GOT3 (cell line): Measurements from ENCODE around the gene ANO1.
"Not testable (repeated sequence)": the region's sequence is repeated elsewhere in the genome, so short reads cannot be mapped to it uniquely, and the experiment has no call there.

Experiments
- DNase-seq: peaks from one replicate; lab custom pipeline; 2025; ENCODE audit warnings: mixed read lengths; lab: John Stamatoyannopoulos, UW

The ANO1 gene

DNA sequence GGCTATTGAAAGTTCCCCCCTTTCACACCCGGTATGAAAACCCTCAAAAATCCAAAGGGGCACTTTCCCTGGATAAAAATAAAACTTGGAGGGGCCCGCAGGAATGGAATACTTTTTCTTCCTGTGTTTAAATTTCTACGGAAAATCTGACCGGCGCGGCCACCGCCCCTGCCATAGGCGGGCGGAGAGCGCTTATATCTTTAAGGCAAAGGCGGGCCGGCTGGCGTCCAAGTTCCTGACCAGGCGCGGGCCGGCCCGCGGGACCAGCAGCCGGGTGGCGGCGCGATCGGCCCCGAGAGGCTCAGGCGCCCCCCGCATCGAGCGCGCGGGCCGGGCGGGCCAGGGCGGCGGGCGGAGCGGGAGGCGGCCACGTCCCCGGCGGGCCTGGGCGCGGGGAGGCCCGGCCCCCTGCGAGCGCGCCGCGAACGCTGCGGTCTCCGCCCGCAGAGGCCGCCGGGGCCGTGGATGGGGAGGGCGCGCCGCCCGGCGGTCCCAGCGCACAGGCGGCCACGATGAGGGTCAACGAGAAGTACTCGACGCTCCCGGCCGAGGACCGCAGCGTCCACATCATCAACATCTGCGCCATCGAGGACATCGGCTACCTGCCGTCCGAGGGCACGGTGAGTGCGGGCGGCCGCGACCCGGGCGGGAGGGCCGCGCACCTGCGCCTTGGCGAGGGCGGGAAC, at the start of gene ANO1:
Gene ANO1, plus strand, starts transcription at position 223 of the 686 bp plus-strand sequence. Its CDS starts 290 bp downstream, at position 513.
- no peak for DNase-seq

DNA sequence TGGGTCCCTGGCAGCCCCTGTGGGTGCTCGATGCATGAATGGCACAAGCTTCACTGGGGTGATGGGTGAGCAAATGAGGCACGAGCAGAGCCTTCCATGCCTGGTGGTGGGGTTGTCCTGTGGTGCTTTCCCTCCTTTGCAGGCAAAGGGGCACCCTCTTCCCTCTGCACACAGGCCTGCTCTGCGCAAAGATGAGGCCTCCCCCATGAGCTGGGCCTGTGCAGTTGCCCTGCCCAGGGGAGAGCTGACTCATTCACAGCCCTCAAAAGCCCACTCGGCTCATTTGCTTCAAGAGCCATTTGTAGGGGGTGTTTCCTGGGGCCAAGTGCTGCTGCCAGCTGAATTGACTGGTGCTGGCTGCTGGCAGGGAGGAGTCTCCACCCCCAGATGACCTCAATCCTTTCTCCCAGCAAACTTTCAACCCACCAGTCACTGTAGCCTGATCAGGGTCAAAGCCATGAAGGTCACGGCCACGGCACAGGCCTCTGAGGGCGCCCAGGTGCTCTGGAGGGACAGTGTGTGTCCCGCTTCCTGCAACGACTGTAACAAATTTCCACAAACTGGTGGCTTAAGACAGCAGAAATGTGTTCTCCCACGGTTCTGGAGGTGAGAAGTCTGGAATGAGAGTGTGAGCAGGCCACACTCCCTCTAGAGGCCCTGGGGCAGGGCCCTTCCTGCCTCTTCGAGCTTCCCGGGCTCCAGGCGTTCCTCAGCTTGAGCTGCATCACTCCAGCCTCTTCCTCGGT, 48.8 kb upstream of the ANO1 start:
- no peak for DNase-seq

DNA sequence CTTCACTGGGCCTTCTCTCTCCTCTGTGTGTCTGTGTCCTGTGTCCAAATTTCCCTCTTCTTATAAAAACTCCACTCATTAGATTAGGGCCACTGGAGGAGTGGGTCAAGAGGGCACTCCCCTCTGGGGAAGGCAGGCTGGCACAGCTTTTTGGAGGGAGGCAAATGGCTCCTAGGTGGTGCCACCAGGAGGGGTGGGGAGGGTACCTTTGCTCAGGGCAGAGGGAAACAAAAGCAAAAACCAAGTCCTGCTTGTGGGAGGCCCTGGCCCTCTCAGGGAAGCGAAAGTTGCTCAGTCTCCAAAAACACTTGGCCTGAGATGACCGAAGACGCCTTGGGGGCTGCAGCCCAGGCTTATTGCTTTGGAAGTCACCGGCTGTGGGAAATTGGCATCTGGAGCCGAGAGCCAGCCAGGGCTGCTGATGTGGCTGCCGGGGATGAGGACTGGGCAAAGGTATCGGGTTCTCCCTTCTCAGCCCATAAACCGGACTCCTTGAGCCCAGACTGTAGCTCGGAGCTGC, 48.2 kb upstream of the ANO1 start:
- DNase-seq: no peak

DNA sequence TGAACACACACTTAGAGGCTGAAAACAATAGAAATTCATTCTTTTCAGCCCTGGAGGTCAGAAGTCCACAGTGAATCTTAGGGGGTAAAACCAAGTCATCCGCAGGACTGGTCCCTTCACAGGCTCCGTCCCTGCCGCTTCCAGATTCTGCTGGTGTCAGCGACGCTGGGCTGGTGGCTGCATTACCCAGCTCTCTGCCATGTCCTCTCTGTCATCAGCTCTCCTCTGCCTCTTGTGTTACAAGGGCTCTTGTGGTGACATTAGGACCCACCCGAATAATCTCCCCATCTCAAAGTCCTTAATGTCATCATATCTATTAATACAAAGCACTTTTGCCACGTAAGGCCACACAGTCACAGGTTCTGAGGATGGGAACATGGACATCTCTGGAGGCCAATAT, 47.7 kb upstream of the ANO1 start:
- no peak for DNase-seq

DNA sequence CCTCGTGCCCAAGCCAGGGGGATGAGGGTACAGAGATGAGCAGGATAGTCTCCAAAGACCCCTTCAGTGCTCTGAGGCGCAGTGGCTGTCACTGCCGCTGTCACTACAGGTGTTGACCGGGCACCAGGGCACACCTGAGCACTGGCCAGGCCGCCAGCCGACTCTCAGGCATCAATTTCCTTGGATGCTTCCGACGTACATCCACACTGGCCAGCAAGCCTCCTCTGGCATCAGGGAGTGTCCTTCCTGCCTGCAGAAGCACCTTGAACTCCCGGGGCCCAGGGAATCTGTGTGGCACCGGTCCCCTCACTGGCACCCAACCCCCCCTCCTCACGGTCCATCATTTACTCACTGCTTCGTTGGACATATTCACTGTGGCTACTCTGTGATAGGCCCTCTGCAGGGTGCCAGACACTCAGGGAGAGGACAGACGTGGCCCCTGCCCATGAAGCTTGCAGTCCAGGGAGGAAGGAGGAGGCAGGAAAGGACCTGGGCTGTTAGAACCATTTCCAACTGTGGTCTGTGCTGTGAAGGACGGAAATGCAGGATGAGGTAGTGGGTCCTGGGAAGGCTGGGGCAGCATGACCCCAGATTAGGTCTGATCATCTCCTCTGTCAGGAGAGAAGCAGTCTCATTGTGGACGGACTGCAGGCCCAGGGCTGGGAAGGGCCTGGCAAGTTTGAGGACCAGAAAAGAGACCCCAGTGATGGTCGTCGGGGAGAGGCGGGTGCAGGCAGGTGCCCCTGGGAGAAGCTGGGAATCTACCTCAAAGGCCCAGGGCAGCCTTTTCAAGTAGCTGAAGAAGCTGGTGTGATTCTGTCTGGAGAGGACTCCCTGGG, 46.3 kb upstream of the ANO1 start:
- no peak for DNase-seq

DNA sequence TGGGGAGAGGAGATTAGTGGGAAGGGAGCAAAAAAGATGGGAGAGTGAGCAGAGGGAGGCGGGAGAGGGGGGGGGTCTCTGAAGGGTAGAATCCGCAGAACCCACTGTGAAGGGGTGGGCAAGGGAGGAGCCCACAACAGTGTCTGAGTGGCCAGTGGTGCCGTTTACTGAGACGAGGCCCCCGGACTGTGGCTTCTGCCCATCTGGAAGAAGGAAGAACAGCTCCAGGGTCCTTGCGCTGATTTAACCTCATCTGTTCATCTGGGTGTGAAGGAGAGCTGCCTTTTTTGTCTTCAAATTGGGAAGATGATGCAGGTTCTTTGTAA, 45.7 kb upstream of the ANO1 start:
- no peak for DNase-seq

DNA sequence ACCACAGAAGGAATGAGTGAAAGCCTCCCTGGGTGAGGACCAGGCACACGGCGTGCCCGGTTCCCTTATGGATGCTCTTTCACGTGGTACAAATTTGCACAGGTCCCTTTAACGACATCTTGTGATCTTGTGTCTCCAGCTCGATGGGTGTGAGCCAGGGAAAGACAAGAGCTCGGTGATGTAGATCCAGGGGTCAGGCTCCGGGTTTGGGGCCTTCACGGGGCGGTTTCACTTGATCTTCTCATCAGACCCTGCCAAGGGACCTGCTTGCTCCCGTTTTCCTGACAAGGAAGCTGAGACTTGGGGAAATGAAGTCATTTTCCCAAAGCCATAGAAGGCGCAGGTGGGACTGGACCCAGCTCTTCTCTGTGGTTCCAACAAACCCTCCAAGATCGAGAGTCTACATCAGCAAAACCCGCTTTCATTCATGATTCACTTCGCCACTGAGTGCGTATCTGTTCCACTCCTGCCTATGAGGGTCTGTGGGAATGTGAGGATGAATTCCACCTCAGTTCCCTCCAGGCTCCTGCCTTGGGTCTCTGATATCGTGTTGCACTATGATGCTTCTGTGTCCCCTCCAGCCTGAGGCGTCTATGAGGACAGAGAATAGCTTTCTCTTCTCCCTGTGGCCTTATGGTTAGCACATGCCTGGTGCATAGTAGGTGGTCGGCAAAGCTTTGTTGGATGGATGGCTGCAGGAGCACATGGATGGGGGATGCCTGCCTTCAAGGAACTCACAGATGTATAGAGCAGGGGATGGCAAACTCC, 45.0 kb upstream of the ANO1 start:
- DNase-seq: no peak

DNA sequence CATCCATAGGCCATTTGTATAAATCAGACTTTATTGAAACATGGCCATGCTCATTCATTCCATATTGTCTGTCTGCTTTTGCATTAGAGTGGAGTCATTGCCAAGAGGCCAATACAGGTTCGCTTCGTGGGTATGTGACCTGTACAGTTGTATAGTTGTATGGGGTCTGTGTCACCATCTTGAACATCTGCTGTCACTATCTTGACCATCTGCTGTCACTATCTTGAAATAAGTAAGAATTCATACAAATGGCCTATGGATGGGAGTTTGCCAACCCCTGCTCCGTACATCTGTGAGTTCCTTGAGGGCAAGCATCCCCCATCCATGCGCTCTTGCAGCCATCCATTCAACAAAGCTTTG, 44.4 kb upstream of the ANO1 start:
- DNase-seq: no peak

DNA sequence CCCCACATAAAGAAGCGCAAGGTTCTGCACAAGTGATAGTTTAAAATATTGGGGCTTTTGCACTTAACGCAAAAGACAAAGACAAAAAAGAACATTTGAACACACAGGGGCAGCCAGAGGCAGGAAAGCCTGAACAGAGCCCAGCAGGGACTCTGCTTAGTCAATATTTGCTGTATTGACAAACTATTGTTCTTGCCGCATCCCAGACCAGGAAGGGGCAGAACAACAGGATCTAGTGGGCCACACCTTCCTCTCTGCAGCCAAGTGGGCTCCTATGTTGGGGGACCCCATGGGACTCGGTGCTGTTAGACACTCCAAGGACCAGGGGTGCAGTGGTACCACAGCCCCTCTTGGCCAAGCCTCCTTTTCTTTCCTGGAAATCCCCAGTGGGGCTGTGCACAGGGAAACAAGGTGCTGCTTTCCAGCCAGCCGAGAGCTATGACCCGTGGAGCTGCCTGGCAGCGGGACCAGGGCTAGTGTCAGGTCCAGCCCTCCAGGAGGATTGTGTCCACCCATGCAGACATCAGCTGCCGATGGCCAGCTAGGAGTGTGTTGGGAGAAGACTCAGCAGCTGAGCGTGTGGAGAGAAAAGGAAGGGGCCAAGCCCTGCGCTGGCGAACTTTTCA, 43.3 kb upstream of the ANO1 start:
- no peak for DNase-seq

DNA sequence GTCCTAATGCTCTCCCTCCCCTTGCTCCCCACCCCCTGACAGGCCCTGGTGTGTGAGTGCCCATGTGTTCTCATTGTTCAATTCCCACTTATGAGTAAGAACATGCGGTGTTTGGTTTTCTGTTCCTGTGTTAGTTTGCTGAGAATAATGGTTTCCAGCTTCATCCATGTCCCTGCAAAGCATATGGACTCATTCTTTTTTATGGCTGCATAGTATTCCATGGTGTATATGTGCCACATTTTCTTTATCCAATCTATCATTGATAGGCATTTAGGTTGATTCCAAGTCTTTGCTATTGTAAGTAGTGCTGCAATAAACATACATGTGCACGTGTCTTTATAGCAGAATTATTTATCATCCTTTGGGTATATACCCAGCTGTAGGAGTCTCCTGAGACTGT, 42.5 kb upstream of the ANO1 start:
- DNase-seq: not testable (repeated sequence)

DNA sequence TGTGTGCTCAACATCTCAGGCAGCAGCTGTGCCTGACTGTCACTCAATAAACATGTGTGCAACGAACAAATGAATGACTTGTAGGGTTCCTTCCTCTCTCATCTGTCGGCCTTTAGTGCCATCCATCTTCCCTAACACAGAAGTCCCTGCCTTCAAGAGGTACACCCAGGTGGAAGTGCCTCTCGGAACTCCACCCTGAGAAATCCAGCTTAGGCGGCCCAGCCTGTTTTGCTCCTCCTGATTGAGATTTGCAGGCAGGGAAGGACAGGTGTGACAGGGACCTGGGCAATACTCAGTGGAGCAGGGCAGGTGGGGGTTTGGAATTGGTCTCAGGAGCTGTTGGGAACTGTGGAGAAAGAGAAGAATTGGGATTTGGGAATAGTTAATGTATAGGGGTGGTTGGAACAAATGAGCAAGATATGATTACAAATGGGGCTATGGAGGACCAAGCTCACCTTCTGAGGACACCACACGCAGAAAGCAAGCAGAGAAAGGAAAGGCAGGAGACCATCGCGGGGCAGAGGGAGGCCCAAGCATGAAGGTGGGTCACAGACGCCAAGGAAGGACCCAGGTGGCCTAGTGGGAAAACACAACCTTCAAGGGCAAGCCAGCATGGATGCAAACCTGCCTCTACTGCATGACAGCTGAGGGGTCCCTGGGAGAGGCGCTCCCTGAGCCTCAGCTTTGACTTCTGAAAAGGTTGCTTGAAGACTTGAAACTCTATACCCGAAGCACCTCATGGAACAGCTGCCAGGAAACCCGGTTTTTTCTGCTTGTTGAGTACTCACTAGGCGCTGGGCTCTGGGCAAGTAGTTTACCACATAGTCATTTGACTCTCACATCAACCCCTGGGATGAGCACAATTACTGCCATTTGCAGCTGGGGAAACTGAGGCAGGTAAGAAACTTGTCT, 40.9 kb upstream of the ANO1 start:
- no peak for DNase-seq

DNA sequence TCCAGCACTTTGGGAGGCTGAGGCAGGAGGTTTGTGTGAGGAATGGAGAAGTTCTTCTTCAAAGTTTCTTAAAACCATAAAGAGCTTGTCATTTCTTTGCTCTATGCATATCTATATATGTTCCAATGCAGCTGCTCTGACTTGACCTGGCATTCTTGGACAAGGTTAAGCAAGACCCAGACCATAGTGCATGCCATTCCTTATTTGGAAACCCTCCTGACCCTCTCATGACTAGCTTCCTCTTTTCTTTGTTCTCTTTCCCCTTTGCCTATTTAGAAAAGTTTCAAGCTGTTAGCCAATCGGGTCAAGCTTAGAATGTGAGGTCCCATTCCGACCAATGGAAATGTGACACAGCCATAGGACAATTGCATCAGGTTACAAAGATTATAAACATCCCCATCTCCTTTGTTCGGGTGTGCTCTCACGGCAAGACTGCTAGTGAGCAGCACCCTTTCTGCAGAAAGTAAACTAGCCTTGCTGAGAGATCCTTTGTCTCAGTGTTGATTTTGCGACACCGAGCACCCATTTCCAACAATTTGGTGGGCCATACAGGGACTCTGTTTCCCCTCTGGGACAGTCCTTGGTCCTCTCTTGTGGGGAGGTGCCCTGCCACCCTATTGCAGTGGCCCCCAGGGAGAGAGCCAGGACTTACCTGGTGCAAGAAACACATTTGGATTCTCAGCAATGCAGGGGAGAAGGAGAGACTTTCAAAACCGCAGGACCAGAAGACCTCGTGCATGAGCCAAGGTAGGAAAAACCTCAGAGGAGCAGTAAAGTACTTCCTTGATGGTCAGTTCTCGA, 39.9 kb upstream of the ANO1 start:
- DNase-seq: no peak

DNA sequence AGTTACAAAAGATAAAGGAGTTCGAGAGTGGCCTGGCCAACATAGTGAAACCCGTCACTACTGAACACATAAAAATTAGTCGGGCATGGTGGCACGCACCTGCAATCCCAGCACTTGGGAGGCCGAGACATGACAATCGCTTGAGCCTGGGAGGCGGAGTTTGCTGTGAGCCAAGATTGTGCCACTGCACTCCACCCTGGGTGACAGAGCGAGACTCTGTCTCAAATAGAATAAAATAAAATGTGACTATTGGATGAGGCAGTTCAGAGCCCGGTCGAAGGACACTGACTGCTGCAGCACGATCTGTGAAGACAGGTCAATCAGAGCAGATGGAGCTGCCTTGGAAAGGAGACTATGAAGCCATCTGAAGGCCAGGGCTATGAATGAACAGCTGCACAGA, 37.7 kb upstream of the ANO1 start:
- DNase-seq: no peak

DNA sequence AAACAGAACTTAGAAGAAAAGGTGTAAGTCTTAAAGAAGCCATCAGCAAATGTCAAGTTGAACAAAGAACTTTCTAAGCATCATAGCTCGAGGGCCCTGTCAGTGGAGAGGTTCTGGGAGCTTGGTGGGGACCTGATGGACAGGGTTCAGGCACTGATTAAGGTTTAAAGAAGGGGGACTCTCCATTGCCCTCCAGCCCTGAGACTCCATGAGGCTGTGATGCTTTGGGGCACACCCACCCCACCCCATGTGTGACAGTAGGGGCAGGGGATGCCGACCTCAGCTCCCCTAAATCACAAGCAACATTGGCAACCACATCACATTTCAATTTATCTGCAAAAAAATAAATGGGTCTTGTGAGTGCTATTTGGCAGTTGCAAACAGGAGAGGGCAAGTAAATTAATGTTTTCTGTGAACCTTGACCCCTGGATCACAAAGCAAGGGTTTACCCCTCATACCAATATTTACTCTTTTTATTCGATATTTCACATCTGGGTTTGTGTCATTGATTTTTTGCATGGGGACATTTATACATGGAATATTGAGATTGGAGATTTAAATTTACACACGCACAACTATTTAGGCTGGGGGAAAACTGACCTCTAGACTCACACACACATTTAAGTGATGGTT, 37.1 kb upstream of the ANO1 start:
- no peak for DNase-seq

DNA sequence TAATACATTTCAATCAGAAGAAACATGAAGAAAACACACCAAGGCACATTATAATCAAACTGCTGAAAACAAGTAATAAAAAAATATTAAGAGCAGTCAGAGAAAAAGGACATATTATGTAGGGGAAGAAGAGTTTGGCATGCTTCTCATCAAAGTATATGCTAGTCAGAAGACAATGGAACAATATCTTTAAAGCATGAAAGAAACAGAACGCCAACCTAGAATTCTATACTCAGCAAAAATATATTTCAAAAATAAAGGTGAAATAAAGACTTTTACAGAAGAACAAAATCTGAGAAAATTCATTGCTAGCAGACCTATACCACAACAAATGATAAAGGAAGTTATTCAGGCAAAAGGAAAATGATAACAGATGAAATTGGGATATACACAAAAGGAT, 34.6 kb upstream of the ANO1 start:
- no peak for DNase-seq

DNA sequence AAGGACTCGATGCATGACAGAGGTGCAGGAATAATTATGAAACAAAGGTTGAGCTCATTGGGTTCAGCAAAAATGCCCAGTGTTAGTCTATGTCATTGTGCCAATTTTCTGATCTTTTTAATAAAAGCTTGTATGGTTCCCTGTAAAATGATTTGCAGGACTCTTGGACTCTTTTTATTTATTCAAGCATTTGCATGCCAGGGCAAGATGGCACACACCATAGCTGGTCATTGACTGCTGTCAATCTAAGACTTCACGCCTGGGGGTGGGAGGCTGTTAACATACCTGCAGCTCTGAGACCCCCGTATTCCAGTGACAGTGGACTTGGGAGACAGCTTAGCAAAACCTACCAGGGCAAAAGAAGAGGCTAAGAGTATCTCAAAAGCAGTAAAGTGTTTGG, 32.0 kb upstream of the ANO1 start:
- DNase-seq: no peak

DNA sequence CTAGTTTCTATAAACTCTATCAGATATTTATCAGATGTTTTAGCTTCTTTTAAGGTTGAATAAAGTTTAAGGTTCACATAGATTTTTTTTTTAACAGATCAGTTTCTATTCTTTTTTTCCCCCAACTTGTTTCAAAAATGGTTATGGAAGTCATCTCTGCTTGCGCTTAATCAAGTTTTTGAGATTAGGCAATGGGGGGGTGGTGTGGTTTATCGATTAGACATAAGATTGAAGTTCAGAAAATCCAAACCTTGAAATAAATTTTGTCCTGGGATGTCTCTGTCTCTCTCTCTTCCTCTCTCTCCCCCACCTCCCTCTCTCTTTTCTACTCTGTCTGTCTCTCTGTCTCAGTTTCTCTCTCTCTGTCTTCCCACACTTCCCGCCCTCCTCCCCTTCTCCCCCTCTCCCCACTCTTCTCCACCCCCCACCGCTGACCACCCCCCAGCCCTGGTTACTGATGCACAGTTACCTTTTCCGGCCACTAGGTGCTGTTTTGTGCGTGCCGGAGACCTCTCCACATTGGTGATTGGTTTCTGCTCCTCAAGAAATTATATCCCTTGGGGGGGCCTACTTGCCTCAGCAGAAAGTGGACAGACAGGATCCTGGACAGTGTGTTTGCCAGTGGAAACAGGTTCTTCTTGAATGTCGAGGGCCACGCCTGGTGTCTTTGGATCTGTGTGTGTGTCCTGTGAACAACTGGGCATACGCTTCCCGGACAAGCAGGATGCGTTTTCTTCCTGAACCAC, 29.7 kb upstream of the ANO1 start:
- DNase-seq: no peak

DNA sequence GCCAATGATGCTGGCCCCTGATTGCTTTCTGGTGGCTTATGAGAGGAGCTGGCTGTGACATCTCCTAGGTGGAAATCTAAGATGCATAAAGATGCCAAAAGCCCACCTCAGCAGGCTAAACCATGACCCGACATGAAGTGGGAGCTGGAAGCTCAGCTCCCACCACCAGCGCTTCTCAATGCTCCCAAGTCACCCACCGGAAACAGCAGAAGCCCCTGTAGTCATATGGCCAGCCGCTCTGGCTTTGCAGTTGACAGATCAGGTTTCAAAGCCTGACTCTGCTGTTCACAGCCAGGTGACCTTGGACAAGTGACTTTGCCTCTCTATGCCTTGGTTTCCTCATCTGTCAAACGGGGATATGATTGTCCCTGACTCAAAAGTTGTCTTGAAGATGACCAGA, 29.1 kb upstream of the ANO1 start:
- DNase-seq: no peak

DNA sequence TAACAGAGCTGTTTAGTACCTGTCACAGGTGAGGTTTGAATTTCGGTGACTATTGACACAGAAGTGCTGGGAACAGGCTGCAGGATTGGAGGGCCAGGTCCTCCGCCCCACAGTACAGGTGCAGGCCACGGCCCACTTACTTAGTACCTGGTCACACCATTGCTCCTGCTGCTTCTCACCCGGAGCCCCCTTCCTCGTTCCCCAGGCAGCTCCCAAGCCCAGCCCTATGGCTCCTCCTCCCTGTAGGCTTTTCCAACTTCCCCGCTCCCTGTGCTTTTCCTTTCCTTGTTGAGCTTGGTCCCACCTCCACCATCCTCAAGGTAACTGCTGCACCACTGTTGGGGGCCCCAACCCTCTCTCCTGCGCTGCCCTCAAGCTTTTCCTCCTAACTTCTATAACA, 27.9 kb upstream of the ANO1 start:
- no peak for DNase-seq
